HepG2 (cell line): ENCODE data around the gene MSMP. TPM values are rescaled to one million over a fixed set of nuclear protein-coding genes. Genes with fewer than 3 reads are reported as not detected.
A peak's percentile ranks its signal among the peaks of the same experiment; 100 is the strongest.

Experiments used
- BRCA1 ChIP-seq: sonication (generic); formaldehyde crosslinking; IDR thresholded peaks from 2 replicates; pipeline ENCODE4 v1.4.0; 2020; ENCODE audit warnings: missing genetic modification reagents
- CBX2 ChIP-seq, 2 experiments: fragments of 200-600 bp in 1 of 2; sonication (generic); formaldehyde crosslinking in 1 of 2; IDR thresholded peaks; 2 replicates each; pipeline versions ENCODE4 v1.7.0 to v1.8.1; 2018 to 2022; ENCODE audit warnings: low read depth in 2 of 2, low read length in 1 of 2, mild to moderate bottlenecking in 1 of 2, missing genetic modification reagents in 1 of 2
- EED ChIP-seq: sonication (generic); formaldehyde crosslinking; IDR thresholded peaks from 2 replicates; pipeline ENCODE4 v1.5.0; 2020; ENCODE audit warnings: mild to moderate bottlenecking, missing genetic modification reagents
- FOXO1 ChIP-seq: sonication (generic); formaldehyde crosslinking; IDR thresholded peaks from 2 replicates; pipeline ENCODE4 v1.4.0; 2020; ENCODE audit warnings: missing genetic modification reagents
- IRX3 ChIP-seq: sonication (generic); formaldehyde crosslinking; IDR thresholded peaks from 2 replicates; pipeline ENCODE4 v1.8.1; 2023; ENCODE audit warnings: mild to moderate bottlenecking, low read depth, missing genetic modification reagents, borderline replicate concordance
- JUN ChIP-seq: sonication (generic); formaldehyde crosslinking; IDR thresholded peaks from 2 replicates; pipeline ENCODE4 v1.4.0; 2020; ENCODE audit warnings: mild to moderate bottlenecking, missing genetic modification reagents
- KDM5A ChIP-seq: fragments of 200-600 bp; sonication (generic); IDR thresholded peaks from 2 replicates; pipeline ENCODE4 v1.7.0; 2018; ENCODE audit warnings: antibody characterized with exemption, mild to moderate bottlenecking, low read length, borderline replicate concordance
- MTA1 ChIP-seq: sonication (generic); formaldehyde crosslinking; IDR thresholded peaks from 2 replicates; pipeline ENCODE4 v1.4.0; 2020; ENCODE audit warnings: missing genetic modification reagents, mild to moderate bottlenecking, borderline replicate concordance
- NFE2L2 ChIP-seq: fragments of 150-350 bp; IDR thresholded peaks from 2 replicates; pipeline ENCODE4 v1.6.1; 2014; ENCODE audit warnings: low read length
- SRSF1 ChIP-seq: fragments of 200-400 bp; formaldehyde crosslinking; optimal IDR thresholded peaks from 2 replicates; pipeline ENCODE3; 2017; ENCODE audit warnings: mild to moderate bottlenecking, low read depth, low read length, moderate library complexity
- THAP11 ChIP-seq: IDR thresholded peaks from 2 replicates; pipeline ENCODE4 v1.6.1; 2016; ENCODE audit warnings: missing biosample characterization, missing genetic modification reagents
- ZNF10 ChIP-seq: sonication (generic); formaldehyde crosslinking; IDR thresholded peaks from 2 replicates; pipeline ENCODE4 v1.4.0; 2020; ENCODE audit warnings: mild to moderate bottlenecking, low read depth, missing genetic modification reagents, borderline replicate concordance
- ZNF556 ChIP-seq: sonication (generic); formaldehyde crosslinking; IDR thresholded peaks from 2 replicates; pipeline ENCODE4 v1.4.0; 2020; ENCODE audit warnings: mild to moderate bottlenecking, missing genetic modification reagents, borderline replicate concordance
- ZNF598 ChIP-seq: sonication (generic); formaldehyde crosslinking; IDR thresholded peaks from 2 replicates; pipeline ENCODE4 v1.5.1; 2020; ENCODE audit warnings: mild to moderate bottlenecking, missing genetic modification reagents, borderline replicate concordance
- ZNF605 ChIP-seq: sonication (generic); formaldehyde crosslinking; IDR thresholded peaks from 2 replicates; pipeline ENCODE4 v1.8.0; 2022; ENCODE audit warnings: mild to moderate bottlenecking, missing genetic modification reagents
- ZNF816 ChIP-seq: sonication (generic); formaldehyde crosslinking; IDR thresholded peaks from 2 replicates; pipeline ENCODE4 v1.8.0; 2022; ENCODE audit warnings: missing genetic modification reagents, mild to moderate bottlenecking, borderline replicate concordance
- ZNF883 ChIP-seq: sonication (generic); formaldehyde crosslinking; IDR thresholded peaks from 2 replicates; pipeline ENCODE4 v1.5.1; 2020; ENCODE audit warnings: mild to moderate bottlenecking, missing genetic modification reagents; ENCODE audit errors: not compliant biosample characterization
- polyA plus RNA-seq, 8 experiments: library from polyadenylated mRNA; depleted of rRNA in 3 of 8; stranded (reverse) in 7 of 8; unstranded in 1 of 8; fragments of >200 nt; fragmentation: Illumina TruSeq in 4 of 8; extraction: Trizol in 4 of 8; gene quantifications; 2 replicates each; pipeline versions ENCODE4 v1.2.1 to v1.2.3, GENCODE V29; 2011 to 2016; ENCODE audit warnings: low read depth in 4 of 8, missing spikeins in 1 of 8, mixed read lengths in 1 of 8; ENCODE audit not compliant: insufficient read depth in 1 of 8
- total RNA-seq, 5 experiments: library from RNA; depleted of rRNA; stranded (reverse); fragments of >200 nt; fragmentation: Illumina TruSeq; extraction: Trizol; gene quantifications; 2 replicates each; pipeline ENCODE4 v1.2.3, GENCODE V29; 2016; ENCODE audit warnings: low read depth in 1 of 5
- TF ChIP-seq, protein P1 (sequence below): sonication (generic); formaldehyde crosslinking; IDR thresholded peaks from 2 replicates; pipeline ENCODE4 v1.4.0; 2020; ENCODE audit warnings: mild to moderate bottlenecking, missing genetic modification reagents
- TF ChIP-seq, protein P2 (sequence below): sonication (generic); formaldehyde crosslinking; IDR thresholded peaks from 2 replicates; pipeline ENCODE4 v1.4.0; 2020; ENCODE audit warnings: mild to moderate bottlenecking, missing genetic modification reagents
- TF ChIP-seq, protein P3 (sequence below): IDR thresholded peaks from 2 replicates; pipeline ENCODE4 v1.6.1; 2016; ENCODE audit warnings: missing genetic modification reagents, missing compliant biosample characterization
- TF ChIP-seq, protein P4 (sequence below): sonication (generic); formaldehyde crosslinking; IDR thresholded peaks from 2 replicates; pipeline ENCODE4 v1.5.0; 2020; ENCODE audit warnings: missing genetic modification reagents
- TF ChIP-seq, protein P5 (sequence below): IDR thresholded peaks from 2 replicates; pipeline ENCODE4 v1.6.1; 2016; ENCODE audit warnings: mild to moderate bottlenecking, missing biosample characterization, missing genetic modification reagents
- TF ChIP-seq, protein P6 (sequence below): sonication (generic); formaldehyde crosslinking; IDR thresholded peaks from 2 replicates; pipeline ENCODE4 v1.4.0; 2020; ENCODE audit warnings: mild to moderate bottlenecking, missing genetic modification reagents

The MSMP gene
- total and polyA plus RNA-seq, 2 of the 13 experiments (the other 11 are each of a cell fraction or from before 2014, with no cell fraction given): 0.24 to 0.46 TPM

DNA sequence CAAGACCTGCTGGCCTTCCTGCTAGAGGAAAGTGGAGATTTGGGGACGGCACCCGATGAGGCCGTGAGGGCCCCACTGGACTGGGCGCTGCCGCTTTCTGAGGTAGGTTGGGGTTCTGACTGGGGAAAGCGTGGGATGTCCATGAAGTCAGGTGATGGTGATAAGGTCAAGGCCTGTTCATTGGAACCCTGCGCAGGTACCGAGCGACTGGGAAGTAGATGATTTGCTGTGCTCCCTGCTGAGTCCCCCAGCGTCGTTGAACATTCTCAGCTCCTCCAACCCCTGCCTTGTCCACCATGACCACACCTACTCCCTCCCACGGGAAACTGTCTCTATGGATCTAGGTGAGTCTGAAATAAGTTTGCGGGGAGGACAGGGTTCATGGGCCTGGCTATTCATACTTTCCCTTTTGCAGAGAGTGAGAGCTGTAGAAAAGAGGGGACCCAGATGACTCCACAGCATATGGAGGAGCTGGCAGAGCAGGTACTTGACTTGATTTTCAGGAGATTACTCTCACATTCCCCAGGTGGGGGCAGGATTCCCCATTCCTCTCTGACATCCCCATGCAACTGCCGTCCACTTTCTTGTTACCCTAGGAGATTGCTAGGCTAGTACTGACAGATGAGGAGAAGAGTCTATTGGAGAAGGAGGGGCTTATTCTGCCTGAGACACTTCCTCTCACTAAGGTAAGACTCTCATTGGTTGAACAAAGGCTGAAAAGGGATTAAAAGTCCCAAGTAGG is 21.1 kb downstream of the MSMP start (continued):
- TF ChIP-seq, protein P1, sequence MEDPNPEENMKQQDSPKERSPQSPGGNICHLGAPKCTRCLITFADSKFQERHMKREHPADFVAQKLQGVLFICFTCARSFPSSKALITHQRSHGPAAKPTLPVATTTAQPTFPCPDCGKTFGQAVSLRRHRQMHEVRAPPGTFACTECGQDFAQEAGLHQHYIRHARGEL: no peak
- TF ChIP-seq EED (CRISPR knock-in tag) (peak; percentile 80; the same call in 1 of the 2 replicates), BRCA1 (no peak), THAP11 (no peak), ZNF556 (CRISPR knock-in tag) (no peak), CBX2 (IDR thresholded peaks at IDR 0.05; ENCODE audit: low read depth, low read length) (no peak), CBX2 (CRISPR knock-in tag; IDR thresholded peaks at IDR 0.05; ENCODE audit: low read depth) (no peak), ZNF816 (CRISPR knock-in tag) (0 out of 2 replicates have a peak, but pooled peaks have one; percentile 9), FOXO1 (no peak), NFE2L2 (no peak), MTA1 (CRISPR knock-in tag) (no peak), ZNF598 (peak; percentile 38; the same call in 1 of the 2 replicates), ZNF883 (CRISPR knock-in tag) (peak; percentile 6), IRX3 (CRISPR knock-in tag) (no peak), ZNF10 (CRISPR knock-in tag) (no peak), SRSF1 (no peak), KDM5A (0 out of 2 replicates have a peak, but pooled peaks have one; percentile 66), ZNF605 (CRISPR knock-in tag) (no peak), JUN (CRISPR knock-in tag) (no peak)
- TF ChIP-seq, protein P2, sequence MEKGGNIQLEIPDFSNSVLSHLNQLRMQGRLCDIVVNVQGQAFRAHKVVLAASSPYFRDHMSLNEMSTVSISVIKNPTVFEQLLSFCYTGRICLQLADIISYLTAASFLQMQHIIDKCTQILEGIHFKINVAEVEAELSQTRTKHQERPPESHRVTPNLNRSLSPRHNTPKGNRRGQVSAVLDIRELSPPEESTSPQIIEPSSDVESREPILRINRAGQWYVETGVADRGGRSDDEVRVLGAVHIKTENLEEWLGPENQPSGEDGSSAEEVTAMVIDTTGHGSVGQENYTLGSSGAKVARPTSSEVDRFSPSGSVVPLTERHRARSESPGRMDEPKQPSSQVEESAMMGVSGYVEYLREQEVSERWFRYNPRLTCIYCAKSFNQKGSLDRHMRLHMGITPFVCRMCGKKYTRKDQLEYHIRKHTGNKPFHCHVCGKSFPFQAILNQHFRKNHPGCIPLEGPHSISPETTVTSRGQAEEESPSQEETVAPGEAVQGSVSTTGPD: no peak
- TF ChIP-seq, protein P3, sequence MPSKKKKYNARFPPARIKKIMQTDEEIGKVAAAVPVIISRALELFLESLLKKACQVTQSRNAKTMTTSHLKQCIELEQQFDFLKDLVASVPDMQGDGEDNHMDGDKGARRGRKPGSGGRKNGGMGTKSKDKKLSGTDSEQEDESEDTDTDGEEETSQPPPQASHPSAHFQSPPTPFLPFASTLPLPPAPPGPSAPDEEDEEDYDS (CRISPR knock-in tag): no peak
- TF ChIP-seq, protein P4, sequence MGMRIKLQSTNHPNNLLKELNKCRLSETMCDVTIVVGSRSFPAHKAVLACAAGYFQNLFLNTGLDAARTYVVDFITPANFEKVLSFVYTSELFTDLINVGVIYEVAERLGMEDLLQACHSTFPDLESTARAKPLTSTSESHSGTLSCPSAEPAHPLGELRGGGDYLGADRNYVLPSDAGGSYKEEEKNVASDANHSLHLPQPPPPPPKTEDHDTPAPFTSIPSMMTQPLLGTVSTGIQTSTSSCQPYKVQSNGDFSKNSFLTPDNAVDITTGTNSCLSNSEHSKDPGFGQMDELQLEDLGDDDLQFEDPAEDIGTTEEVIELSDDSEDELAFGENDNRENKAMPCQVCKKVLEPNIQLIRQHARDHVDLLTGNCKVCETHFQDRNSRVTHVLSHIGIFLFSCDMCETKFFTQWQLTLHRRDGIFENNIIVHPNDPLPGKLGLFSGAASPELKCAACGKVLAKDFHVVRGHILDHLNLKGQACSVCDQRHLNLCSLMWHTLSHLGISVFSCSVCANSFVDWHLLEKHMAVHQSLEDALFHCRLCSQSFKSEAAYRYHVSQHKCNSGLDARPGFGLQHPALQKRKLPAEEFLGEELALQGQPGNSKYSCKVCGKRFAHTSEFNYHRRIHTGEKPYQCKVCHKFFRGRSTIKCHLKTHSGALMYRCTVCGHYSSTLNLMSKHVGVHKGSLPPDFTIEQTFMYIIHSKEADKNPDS (CRISPR knock-in tag): no peak
- TF ChIP-seq, protein P5, sequence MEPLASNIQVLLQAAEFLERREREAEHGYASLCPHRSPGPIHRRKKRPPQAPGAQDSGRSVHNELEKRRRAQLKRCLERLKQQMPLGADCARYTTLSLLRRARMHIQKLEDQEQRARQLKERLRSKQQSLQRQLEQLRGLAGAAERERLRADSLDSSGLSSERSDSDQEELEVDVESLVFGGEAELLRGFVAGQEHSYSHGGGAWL: no peak
- TF ChIP-seq, protein P6, sequence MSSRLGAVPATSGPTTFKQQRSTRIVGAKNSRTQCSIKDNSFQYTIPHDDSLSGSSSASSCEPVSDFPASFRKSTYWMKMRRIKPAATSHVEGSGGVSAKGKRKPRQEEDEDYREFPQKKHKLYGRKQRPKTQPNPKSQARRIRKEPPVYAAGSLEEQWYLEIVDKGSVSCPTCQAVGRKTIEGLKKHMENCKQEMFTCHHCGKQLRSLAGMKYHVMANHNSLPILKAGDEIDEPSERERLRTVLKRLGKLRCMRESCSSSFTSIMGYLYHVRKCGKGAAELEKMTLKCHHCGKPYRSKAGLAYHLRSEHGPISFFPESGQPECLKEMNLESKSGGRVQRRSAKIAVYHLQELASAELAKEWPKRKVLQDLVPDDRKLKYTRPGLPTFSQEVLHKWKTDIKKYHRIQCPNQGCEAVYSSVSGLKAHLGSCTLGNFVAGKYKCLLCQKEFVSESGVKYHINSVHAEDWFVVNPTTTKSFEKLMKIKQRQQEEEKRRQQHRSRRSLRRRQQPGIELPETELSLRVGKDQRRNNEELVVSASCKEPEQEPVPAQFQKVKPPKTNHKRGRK: no peak
